HepG2 (cell line): ENCODE data around the gene PAPSS2. TPM values are rescaled to one million over a fixed set of nuclear protein-coding genes. Genes with fewer than 3 reads are reported as not detected.

Experiments used
- ATAC-seq: fragments of 200-7000 bp; cut with Tn5 transposase; 3 replicates; pipeline ENCODE4 v1.9.1; 2020; ENCODE audit warnings: mild to moderate bottlenecking, moderate library complexity
- BruUV-seq: library from RNA; stranded (reverse); fragments of 400-500 nt; replicated peaks from 2 replicates; lab custom pipeline; 2021; lab: Mats Ljungman, UMichigan
- CTCF ChIA-PET: fragments of 300-600 bp; formaldehyde crosslinking; extraction: SDS; loops from one replicate; lab custom pipeline; 2021; ENCODE audit warnings: low total read pairs, inconsistent platforms, low intra/inter-chr PET ratio; lab: Yijun Ruan, JAX
- POLR2A ChIA-PET: fragments of 350-600 bp; sonication (Branson Sonifier 250); formaldehyde crosslinking; loops from one replicate; lab custom pipeline; 2020; ENCODE audit warnings: antibody characterized with exemption, inconsistent platforms; lab: Yijun Ruan, JAX
- DNase-seq: peaks from one replicate; pipeline ENCODE4 v3.0.0-alpha.2; 2015; ENCODE audit warnings: low spot score
- FAIRE-seq: peaks from 3 replicates; lab custom pipeline; 2011; peaks lifted over from hg19 to GRCh38; lab: Jason Lieb, UNC
- H2AFZ ChIP-seq: one replicate; pipeline ENCODE4 v1.6.1; 2011; ENCODE audit warnings: low read length, inconsistent platforms
- H3K27ac ChIP-seq: fragments of 300-600 bp; 3 replicates; pipeline ENCODE4 v1.8.0; 2011; ENCODE audit warnings: mixed run types, mild to moderate bottlenecking, mixed read lengths, low read length, inconsistent platforms; ENCODE audit not compliant: insufficient read depth; ENCODE audit errors: extremely low read length
- H3K27me3 ChIP-seq, 2 experiments: fragments of 200-600 bp in 1 of 2; 2 replicates in 1 of 2; 3 replicates in 1 of 2; pipeline versions ENCODE4 v1.6.0 to v1.8.0; 2011; ENCODE audit warnings: low read length in 2 of 2, mild to moderate bottlenecking in 2 of 2, moderate library complexity in 2 of 2, inconsistent platforms in 1 of 2; ENCODE audit not compliant: insufficient read depth in 2 of 2, control insufficient read depth in 1 of 2
- H3K36me3 ChIP-seq, 2 experiments: fragments of 200-600 bp in 1 of 2; replicated peaks in 1 of 2; 2 replicates in 1 of 2; 3 replicates in 1 of 2; pipeline versions ENCODE4 v1.5.1 to v1.8.0; 2011; ENCODE audit warnings: low read length in 2 of 2, inconsistent platforms in 1 of 2; ENCODE audit not compliant: insufficient read depth in 2 of 2, control insufficient read depth in 1 of 2
- H3K4me1 ChIP-seq: 2 replicates; pipeline ENCODE4 v1.5.1; 2012; ENCODE audit warnings: low read length, inconsistent platforms; ENCODE audit not compliant: insufficient read depth
- H3K4me2 ChIP-seq: 2 replicates; pipeline ENCODE4 v1.6.0; 2011; ENCODE audit warnings: low read depth, low read length, inconsistent platforms
- H3K4me3 ChIP-seq, 3 experiments: fragments of 200-600 bp in 1 of 3; sonication (generic), shearing (Covaris generic) in 1 of 3; replicated peaks in 1 of 3; 2 replicates each; pipeline ENCODE4 v1.5.1; 2011 to 2016; ENCODE audit warnings: low read length in 3 of 3, inconsistent platforms in 2 of 3, low read depth in 2 of 3, mild to moderate bottlenecking in 2 of 3, control low read depth in 1 of 3, mixed read lengths in 1 of 3; ENCODE audit not compliant: insufficient read depth in 1 of 3
- H3K79me2 ChIP-seq: one replicate; pipeline ENCODE4 v1.6.1; 2011; ENCODE audit warnings: low read length, inconsistent platforms; ENCODE audit not compliant: insufficient read depth
- H3K9ac ChIP-seq: 2 replicates; pipeline ENCODE4 v1.6.0; 2011; ENCODE audit warnings: mild to moderate bottlenecking, low read depth, low read length, inconsistent platforms; ENCODE audit not compliant: insufficient read depth
- H3K9me3 ChIP-seq: 2 replicates; pipeline ENCODE4 v1.5.1; 2012; ENCODE audit warnings: mild to moderate bottlenecking, low read length
- H4K20me1 ChIP-seq: 2 replicates; pipeline ENCODE4 v1.6.0; 2011; ENCODE audit warnings: inconsistent platforms, mild to moderate bottlenecking, low read length, moderate library complexity; ENCODE audit not compliant: insufficient read depth
- BORCS8-MEF2B ChIP-seq: sonication (generic); formaldehyde crosslinking; IDR thresholded peaks from 2 replicates; pipeline ENCODE4 v1.8.0; 2022; ENCODE audit warnings: mild to moderate bottlenecking, missing genetic modification reagents
- HIVEP1 ChIP-seq: sonication (generic); formaldehyde crosslinking; IDR thresholded peaks from 2 replicates; pipeline ENCODE4 v1.4.0; 2020; ENCODE audit warnings: mild to moderate bottlenecking, missing genetic modification reagents
- HOXA5 ChIP-seq: sonication (generic); formaldehyde crosslinking; IDR thresholded peaks from 2 replicates; pipeline ENCODE4 v1.4.0; 2020; ENCODE audit warnings: missing genetic modification reagents
- KDM3A ChIP-seq: IDR thresholded peaks from 2 replicates; pipeline ENCODE4 v1.6.1; 2018; ENCODE audit warnings: low read depth, missing compliant biosample characterization
- NRL ChIP-seq: sonication (generic); formaldehyde crosslinking; IDR thresholded peaks from 2 replicates; pipeline ENCODE4 v1.5.0; 2020; ENCODE audit warnings: missing genetic modification reagents, mild to moderate bottlenecking, moderate library complexity, borderline replicate concordance
- TOE1 ChIP-seq: sonication (generic); formaldehyde crosslinking; IDR thresholded peaks from 2 replicates; pipeline ENCODE4 v1.4.0; 2020; ENCODE audit warnings: mild to moderate bottlenecking, missing genetic modification reagents
- YEATS4 ChIP-seq: sonication (generic); formaldehyde crosslinking; IDR thresholded peaks from 2 replicates; pipeline ENCODE4 v1.4.0; 2020; ENCODE audit warnings: missing genetic modification reagents, borderline replicate concordance
- ZC3H13 ChIP-seq: sonication (generic); formaldehyde crosslinking; IDR thresholded peaks from 2 replicates; pipeline ENCODE4 v1.8.1; 2023; ENCODE audit warnings: mild to moderate bottlenecking, missing genetic modification reagents, moderate library complexity
- ZNF17 ChIP-seq: sonication (generic); formaldehyde crosslinking; IDR thresholded peaks from 2 replicates; pipeline ENCODE4 v1.5.0; 2020; ENCODE audit warnings: mild to moderate bottlenecking, missing genetic modification reagents
- ZNF274 ChIP-seq: sonication (generic); formaldehyde crosslinking; IDR thresholded peaks from 2 replicates; pipeline ENCODE4 v1.5.1; 2020; ENCODE audit warnings: mild to moderate bottlenecking, missing genetic modification reagents
- ZNF3 ChIP-seq: IDR thresholded peaks from 2 replicates; pipeline ENCODE4 v1.7.0; 2017; ENCODE audit warnings: inconsistent platforms
- ZNF850 ChIP-seq: sonication (generic); formaldehyde crosslinking; conservative IDR thresholded peaks from 2 replicates; pipeline ENCODE4 v1.9.0; 2021; ENCODE audit warnings: mild to moderate bottlenecking, missing genetic modification reagents
- WGBS: methylation state at CpG from one replicate; pipeline ENCODE4 v1.1.6; 2017; ENCODE audit warnings: low lambda C conversion rate; 5-methylcytosine and 5-hydroxymethylcytosine counted together
- in situ Hi-C: cut with HindIII; loops from 2 replicates; pipeline ENCODE4 v1.10.0; 2017; ENCODE audit warnings: low pct_unique_long_range_greater_than_20kb; ENCODE audit not compliant: extremely low pct_ligation_motif_present
- intact Hi-C: fragments of 100-400 bp; cut with micrococcal nuclease; formaldehyde crosslinking; loops from one replicate; pipeline ENCODE4 v1.10.0; 2022; ENCODE audit not compliant: unreplicated experiment
- polyA plus RNA-seq, 8 experiments: library from polyadenylated mRNA; depleted of rRNA in 3 of 8; stranded (reverse) in 7 of 8; unstranded in 1 of 8; fragments of >200 nt; fragmentation: Illumina TruSeq in 4 of 8; extraction: Trizol in 4 of 8; gene quantifications; 2 replicates each; pipeline versions ENCODE4 v1.2.1 to v1.2.3, GENCODE V29; 2011 to 2016; ENCODE audit warnings: low read depth in 4 of 8, missing spikeins in 1 of 8, mixed read lengths in 1 of 8; ENCODE audit not compliant: insufficient read depth in 1 of 8
- total RNA-seq, 5 experiments: library from RNA; depleted of rRNA; stranded (reverse); fragments of >200 nt; fragmentation: Illumina TruSeq; extraction: Trizol; gene quantifications; 2 replicates each; pipeline ENCODE4 v1.2.3, GENCODE V29; 2016; ENCODE audit warnings: low read depth in 1 of 5
- TF ChIP-seq, protein P1 (sequence below): conservative IDR thresholded peaks from 2 replicates; pipeline ENCODE4 v1.6.1; 2018; ENCODE audit warnings: missing genetic modification reagents

PAPSS2 gene
- total and polyA plus RNA-seq, 2 of the 13 experiments (the other 11 are each of a cell fraction or from before 2014, with no cell fraction given) = 0.11 to 0.12 TPM

DNA sequence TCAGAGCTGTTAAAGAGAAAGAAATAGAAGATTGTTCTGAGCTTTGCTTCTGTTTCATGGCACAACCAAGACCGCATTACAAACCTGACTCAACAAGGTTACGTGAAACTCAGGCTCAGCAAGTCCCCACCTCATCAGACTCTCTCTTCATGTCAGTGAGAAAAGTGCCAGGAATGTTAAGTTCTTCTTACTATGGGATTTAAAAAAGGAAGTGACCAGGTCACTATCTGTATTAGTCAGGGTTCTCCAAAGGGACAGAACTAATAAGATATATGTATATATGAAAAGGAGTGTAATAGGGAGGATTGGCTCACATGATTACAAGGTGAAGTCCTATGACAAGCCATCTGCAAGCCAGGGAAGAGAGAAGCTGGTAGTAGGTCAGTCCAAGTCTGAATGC lies 25.4 kb upstream of the PAPSS2 start:
- CTCF ChIA-PET = no interaction called here
- no TSS peak for BruUV-seq
- DNase-seq = no peak

More for the DNA sequence above, 25.4 kb upstream of the PAPSS2 start:
- H3K36me3 ChIP-seq = no peaks in the 10 kb centered on the region
- POLR2A ChIA-PET = no interaction called here
- TF ChIP-seq ZNF850 (CRISPR knock-in tag) (no peak), TOE1 (no peak), HIVEP1 (CRISPR knock-in tag) (no peak), NRL (CRISPR knock-in tag) (no peak), YEATS4 (CRISPR knock-in tag) (no peak), ZNF17 (CRISPR knock-in tag) (no peak), ZC3H13 (CRISPR knock-in tag) (no peak), HOXA5 (CRISPR knock-in tag) (no peak), ZNF274 (CRISPR knock-in tag) (no peak), KDM3A (CRISPR knock-in tag) (no peak), BORCS8-MEF2B (CRISPR knock-in tag) (no peak), ZNF3 (CRISPR knock-in tag) (no peak)
- TF ChIP-seq, protein P1, sequence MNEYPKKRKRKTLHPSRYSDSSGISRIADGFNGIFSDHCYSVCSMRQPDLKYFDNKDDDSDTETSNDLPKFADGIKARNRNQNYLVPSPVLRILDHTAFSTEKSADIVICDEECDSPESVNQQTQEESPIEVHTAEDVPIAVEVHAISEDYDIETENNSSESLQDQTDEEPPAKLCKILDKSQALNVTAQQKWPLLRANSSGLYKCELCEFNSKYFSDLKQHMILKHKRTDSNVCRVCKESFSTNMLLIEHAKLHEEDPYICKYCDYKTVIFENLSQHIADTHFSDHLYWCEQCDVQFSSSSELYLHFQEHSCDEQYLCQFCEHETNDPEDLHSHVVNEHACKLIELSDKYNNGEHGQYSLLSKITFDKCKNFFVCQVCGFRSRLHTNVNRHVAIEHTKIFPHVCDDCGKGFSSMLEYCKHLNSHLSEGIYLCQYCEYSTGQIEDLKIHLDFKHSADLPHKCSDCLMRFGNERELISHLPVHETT (CRISPR knock-in tag) = no peak
- in situ Hi-C loops = no loop called here
- H3K4me3 ChIP-seq = no peak overlapping the region
- intact Hi-C loops = no loop called here
- ATAC-seq (no peak), FAIRE-seq (no peak)
- no peak overlapping the region for H3K4me2 ChIP-seq
- 0 out of 2 replicates have a peak, but pooled peaks cover 3% of the 10 kb centered on the region for H3K9me3 ChIP-seq
- peaks cover 19% of the 10 kb centered on the region for H3K4me1 ChIP-seq
- no peaks in the 10 kb centered on the region for H3K27me3 ChIP-seq
- no peak overlapping the region for H3K9ac ChIP-seq
- H4K20me1 ChIP-seq = no peaks in the 10 kb centered on the region
- H2AFZ ChIP-seq = no peak overlapping the region
- H3K79me2 ChIP-seq = no peaks in the 10 kb centered on the region
- no peak overlapping the region for H3K27ac ChIP-seq
- WGBS = 66% methylated on average over 2 of the region's 2 CpGs
